ENCODE data around the gene TAF11L2.
"Not testable (repeated sequence)": the region's sequence is repeated elsewhere in the genome, so short reads cannot be mapped to it uniquely, and the experiment has no call there.

TAF11L2 gene

GRCh38 chr5:17518067-17518466 lies 20.0 kb downstream of the TAF11L2 start, which contains the start of gene TAF11L3:
Gene TAF11L3, plus strand, starts transcription at chr5:17518367.
- not testable (repeated sequence) for TF ChIP-seq GATA2, GATA3 (IDR thresholded peaks at IDR 0.05; ENCODE audit: low read depth, low read length)

- not testable (repeated sequence) for TF ChIP-seq GATA2, GATA3 (IDR thresholded peaks at IDR 0.05; ENCODE audit: low read depth, low read length)
Measured at GRCh38 chr5:17521501-17521900, 23.5 kb downstream of the TAF11L2 start, which contains the start of gene TAF11L4. Gene TAF11L4, plus strand, starts transcription at chr5:17521801.

GRCh38 chr5:17524935-17525334 lies 26.9 kb downstream of the TAF11L2 start, which contains the start of gene TAF11L5:
Gene TAF11L5, plus strand, starts transcription at chr5:17525235.
- not testable (repeated sequence) for TF ChIP-seq GATA2, GATA3 (IDR thresholded peaks at IDR 0.05; ENCODE audit: low read depth, low read length)

- TF ChIP-seq GATA3, GATA2 (IDR thresholded peaks at IDR 0.05; ENCODE audit: low read depth, low read length): not testable (repeated sequence)
Measured at GRCh38 chr5:17528369-17528768, 30.3 kb downstream of the TAF11L2 start, which contains the start of gene TAF11L6. Gene TAF11L6, plus strand, starts transcription at chr5:17528669.

Measured in SH-SY5Y (cell line).